KOPT-K1 (cell line): ENCODE results near the gene MRPS22.

ENCODE experiments used
- H3K27ac ChIP-seq: fragments of 200-600 bp; sonication (generic); 2 replicates; pipeline ENCODE4 v1.5.1; 2016; ENCODE audit warnings: antibody characterized with exemption, mild to moderate bottlenecking, low read depth, low read length; ENCODE audit not compliant: poor library complexity, severe bottlenecking
- H3K36me3 ChIP-seq: fragments of 200-600 bp; sonication (generic); 2 replicates; pipeline ENCODE4 v1.5.1; 2017; ENCODE audit warnings: antibody characterized with exemption, mild to moderate bottlenecking, low read length, moderate library complexity; ENCODE audit not compliant: insufficient read depth
- H3K9me3 ChIP-seq: fragments of 200-600 bp; sonication (generic); 2 replicates; pipeline ENCODE4 v1.5.1; 2017; ENCODE audit warnings: antibody characterized with exemption, low read length, mild to moderate bottlenecking; ENCODE audit not compliant: insufficient read depth, poor library complexity, severe bottlenecking

The MRPS22 gene

GRCh38 chr3:139343895-139344856 lies at the start of gene MRPS22:
TSS of gene MRPS22 (plus strand) at chr3:139344020. CDS start at chr3:139344027, 7 bp downstream.
- peak within 1 kb of the TSS; percentile 75 for H3K27ac ChIP-seq
- peaks cover 26% of the 10 kb centered on the region for H3K36me3 ChIP-seq
- H3K9me3 ChIP-seq, result no peaks in the 10 kb centered on the region

- Histone ChIP-seq H3K36me3 (no peaks in the 10 kb centered on the region), H3K27ac (no peak overlapping the region), H3K9me3 (no peaks in the 10 kb centered on the region)
Measured at GRCh38 chr3:139295040-139295439, 48.8 kb upstream of the MRPS22 start.

GRCh38 chr3:139296141-139296718 lies 47.6 kb upstream of the MRPS22 start:
- H3K27ac ChIP-seq, result no peak overlapping the region
- H3K9me3 ChIP-seq, result no peaks in the 10 kb centered on the region
- no peaks in the 10 kb centered on the region for H3K36me3 ChIP-seq

GRCh38 chr3:139297588-139298311 lies 46.1 kb upstream of the MRPS22 start:
- Histone ChIP-seq H3K9me3 (no peaks in the 10 kb centered on the region), H3K27ac (no peak overlapping the region), H3K36me3 (no peaks in the 10 kb centered on the region)

GRCh38 chr3:139299261-139300132 lies 44.3 kb upstream of the MRPS22 start:
- H3K36me3 ChIP-seq, result no peaks in the 10 kb centered on the region
- no peak overlapping the region for H3K27ac ChIP-seq
- H3K9me3 ChIP-seq, result no peaks in the 10 kb centered on the region

- H3K27ac ChIP-seq, result no peak overlapping the region
- no peaks in the 10 kb centered on the region for H3K9me3 ChIP-seq
- H3K36me3 ChIP-seq, result no peaks in the 10 kb centered on the region
Measured at GRCh38 chr3:139300416-139300815, 43.4 kb upstream of the MRPS22 start.

- Histone ChIP-seq H3K36me3 (no peaks in the 10 kb centered on the region), H3K27ac (no peak overlapping the region), H3K9me3 (no peaks in the 10 kb centered on the region)
Measured at GRCh38 chr3:139301183-139301582, 42.6 kb upstream of the MRPS22 start.

- Histone ChIP-seq H3K27ac (no peak overlapping the region), H3K9me3 (no peaks in the 10 kb centered on the region)
Measured at GRCh38 chr3:139301654-139302053, 42.2 kb upstream of the MRPS22 start.

GRCh38 chr3:139302084-139302800 lies 41.6 kb upstream of the MRPS22 start:
- H3K36me3 ChIP-seq, result no peaks in the 10 kb centered on the region
- no peaks in the 10 kb centered on the region for H3K9me3 ChIP-seq
- H3K27ac ChIP-seq, result no peak overlapping the region

More at GRCh38 chr3:139301654-139302053, 42.2 kb upstream of the MRPS22 start:
- no peaks in the 10 kb centered on the region for H3K36me3 ChIP-seq

- no peaks in the 10 kb centered on the region for H3K9me3 ChIP-seq
- no peaks in the 10 kb centered on the region for H3K36me3 ChIP-seq
- H3K27ac ChIP-seq, result no peak overlapping the region
Measured at GRCh38 chr3:139302801-139303113, 41.1 kb upstream of the MRPS22 start.

GRCh38 chr3:139303216-139303615 lies 40.6 kb upstream of the MRPS22 start:
- Histone ChIP-seq H3K36me3 (no peaks in the 10 kb centered on the region), H3K27ac (no peak overlapping the region), H3K9me3 (no peaks in the 10 kb centered on the region)

- Histone ChIP-seq H3K36me3 (no peaks in the 10 kb centered on the region), H3K27ac (no peak overlapping the region), H3K9me3 (no peaks in the 10 kb centered on the region)
Measured at GRCh38 chr3:139304383-139304782, 39.4 kb upstream of the MRPS22 start.

- Histone ChIP-seq H3K36me3 (no peaks in the 10 kb centered on the region), H3K27ac (no peak overlapping the region), H3K9me3 (no peaks in the 10 kb centered on the region)
Measured at GRCh38 chr3:139306078-139306477, 37.7 kb upstream of the MRPS22 start.

GRCh38 chr3:139307072-139307491 lies 36.7 kb upstream of the MRPS22 start:
- Histone ChIP-seq H3K27ac (no peak overlapping the region), H3K36me3 (no peaks in the 10 kb centered on the region), H3K9me3 (no peaks in the 10 kb centered on the region)
